HG02885 (cell line): Measurements from ENCODE around the gene LILRA2.
"Not testable (repeated sequence)": the region's sequence is repeated elsewhere in the genome, so short reads cannot be mapped to it uniquely, and the experiment has no call there.

Experiments
- ATAC-seq: cut with Tn5 transposase; IDR thresholded peaks from one replicate; pipeline ENCODE4 v1.9.1; 2021; ENCODE audit warnings: mild to moderate bottlenecking; ENCODE audit not compliant: unreplicated experiment, poor library complexity

The LILRA2 gene

DNA sequence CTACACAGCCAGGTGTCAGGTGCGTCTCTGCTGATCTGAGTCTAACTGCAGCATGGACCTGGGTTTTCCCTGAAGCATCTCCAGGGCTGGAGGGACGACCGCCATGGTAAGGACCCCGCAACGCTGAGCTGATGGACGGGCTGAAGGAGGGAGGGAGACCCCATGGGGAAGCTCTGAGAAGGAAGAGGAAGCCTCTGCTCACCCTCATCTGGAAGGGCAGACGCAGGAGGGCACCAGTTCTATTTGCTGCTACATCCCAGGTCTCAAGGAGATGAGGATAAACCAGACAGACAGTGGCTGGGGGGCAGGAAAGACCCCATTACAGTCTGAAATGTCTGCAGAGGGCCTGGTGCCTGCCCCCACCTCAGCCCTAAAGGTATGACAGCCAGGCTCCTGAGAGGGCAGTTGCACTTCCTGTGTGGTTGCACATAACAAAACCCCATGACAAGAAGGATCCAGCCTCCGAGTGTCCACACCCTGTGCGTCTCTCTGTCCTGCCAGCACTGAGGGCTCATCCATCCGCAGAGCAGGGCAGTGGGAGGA, at the start of gene LILRA2:
Gene LILRA2, plus strand, starts transcription at position 461 of the 543 bp plus-strand sequence. CDS start 89 bp downstream, outside the sequence.
- no peak for ATAC-seq

DNA sequence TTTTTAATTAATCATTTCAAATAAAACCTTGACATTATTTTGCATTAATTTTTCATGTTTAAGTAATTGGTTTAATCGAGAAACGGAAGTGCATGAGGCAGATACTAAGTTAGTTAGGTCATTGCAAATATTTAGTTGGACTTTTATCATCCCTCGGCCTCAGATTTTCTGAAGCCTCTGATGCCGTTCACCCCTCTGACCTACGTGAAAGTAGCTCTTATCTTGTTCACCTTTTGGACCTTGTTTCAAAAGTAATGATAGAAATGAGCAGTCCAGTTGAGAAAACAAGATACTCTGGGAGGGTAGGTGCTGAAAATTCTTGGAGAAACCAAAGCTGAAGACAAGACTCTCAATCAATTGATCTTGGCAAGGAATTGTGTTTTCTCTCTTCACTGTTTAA, 48.0 kb upstream of the LILRA2 start:
- no peak for ATAC-seq

DNA sequence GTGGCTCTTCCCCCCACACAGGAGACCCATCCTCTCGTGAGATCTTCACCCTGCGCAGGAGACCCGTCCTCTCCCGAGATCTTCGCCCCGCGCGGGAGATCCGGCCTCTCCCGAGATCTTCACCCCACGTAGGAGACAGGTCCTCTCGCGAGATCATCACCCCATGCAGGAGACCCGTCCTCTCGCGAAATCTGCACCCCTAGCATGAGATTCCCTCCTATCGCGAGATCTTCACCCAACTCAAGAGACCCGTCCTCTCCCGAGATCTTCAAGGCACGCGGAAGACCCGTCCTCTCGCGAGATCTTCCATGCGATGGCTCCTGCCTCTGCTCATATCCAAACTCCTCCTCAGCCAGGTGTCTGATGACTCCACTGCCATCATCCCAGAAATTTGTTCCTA, 46.6 kb upstream of the LILRA2 start:
- ATAC-seq, result no peak

DNA sequence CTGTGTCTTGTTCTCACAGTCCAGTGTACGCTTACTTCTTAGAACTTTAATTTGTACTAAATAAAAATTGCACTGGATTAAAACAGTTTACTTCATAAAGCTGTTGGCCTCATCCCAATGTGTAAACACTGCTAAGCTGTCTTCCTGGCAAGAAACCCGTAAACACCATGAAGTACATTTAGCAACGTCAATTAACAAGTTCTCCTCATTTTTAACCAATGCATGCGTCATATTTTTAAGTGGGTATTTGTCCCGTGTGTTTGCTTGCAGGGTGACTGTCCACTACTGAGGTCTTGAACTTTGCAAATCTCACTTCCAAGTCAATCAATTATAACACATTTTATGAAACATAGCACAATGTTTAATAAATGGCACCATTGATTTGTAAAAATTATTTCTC, 42.7 kb upstream of the LILRA2 start:
- ATAC-seq, result no peak

DNA sequence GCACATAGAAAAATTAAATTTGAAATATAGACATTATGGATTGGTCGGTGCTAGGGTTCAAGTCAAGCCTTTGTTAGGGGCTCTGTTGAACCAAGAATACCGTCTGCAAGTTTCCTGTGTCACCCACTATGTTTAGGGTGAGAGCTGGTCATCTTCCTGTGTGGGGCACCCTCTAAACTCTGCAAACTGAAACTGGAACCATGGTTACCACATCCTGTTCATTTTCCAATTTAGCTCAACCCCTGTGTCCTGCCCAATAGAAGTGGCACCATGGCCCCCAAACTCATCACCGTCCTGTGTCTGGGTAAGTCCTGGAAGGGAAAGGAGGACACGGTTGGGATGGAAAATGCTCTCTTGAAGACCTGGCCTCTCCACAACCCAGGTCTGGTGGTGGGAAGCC, 41.1 kb upstream of the LILRA2 start:
- ATAC-seq, result peak; percentile 44

DNA sequence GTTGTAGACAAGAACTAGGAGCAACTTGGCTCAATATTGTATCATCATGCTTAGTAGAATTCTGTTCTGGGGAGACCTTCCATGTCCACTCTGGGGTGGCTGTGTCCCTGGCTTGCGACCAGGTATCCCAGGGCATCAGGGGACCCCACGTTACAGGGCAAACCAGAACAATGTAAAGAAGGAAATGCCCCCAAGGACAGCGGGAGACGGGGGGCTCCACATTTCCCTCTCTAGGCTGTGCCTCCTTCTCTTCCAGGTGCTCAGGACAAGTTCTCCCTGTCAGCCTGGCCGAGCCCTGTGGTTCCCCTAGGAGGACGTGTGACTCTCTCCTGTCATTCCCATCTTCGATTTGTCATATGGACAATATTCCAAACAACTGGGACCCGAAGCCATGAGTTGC, 40.1 kb upstream of the LILRA2 start:
- ATAC-seq, result no peak

DNA sequence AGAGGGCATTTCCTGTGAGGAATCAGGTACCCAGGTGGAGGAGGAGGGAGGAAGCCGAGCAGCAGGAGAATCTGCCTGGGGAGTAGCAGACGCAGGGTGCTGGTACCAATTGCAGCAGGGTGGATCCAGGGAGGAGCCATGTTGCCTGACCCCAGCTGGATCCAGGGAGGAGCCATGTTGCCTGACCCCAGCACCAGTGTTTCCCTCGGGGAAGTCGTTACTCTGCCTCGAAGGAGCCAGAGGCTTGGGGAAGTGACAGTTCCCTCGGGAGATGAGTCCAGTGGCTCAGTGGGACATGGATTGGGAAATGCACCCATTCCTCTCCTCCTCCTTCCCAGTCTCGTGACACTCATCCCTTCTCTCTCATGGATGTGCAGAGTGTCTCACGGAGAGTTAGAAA, 39.4 kb upstream of the LILRA2 start:
- no peak for ATAC-seq

DNA sequence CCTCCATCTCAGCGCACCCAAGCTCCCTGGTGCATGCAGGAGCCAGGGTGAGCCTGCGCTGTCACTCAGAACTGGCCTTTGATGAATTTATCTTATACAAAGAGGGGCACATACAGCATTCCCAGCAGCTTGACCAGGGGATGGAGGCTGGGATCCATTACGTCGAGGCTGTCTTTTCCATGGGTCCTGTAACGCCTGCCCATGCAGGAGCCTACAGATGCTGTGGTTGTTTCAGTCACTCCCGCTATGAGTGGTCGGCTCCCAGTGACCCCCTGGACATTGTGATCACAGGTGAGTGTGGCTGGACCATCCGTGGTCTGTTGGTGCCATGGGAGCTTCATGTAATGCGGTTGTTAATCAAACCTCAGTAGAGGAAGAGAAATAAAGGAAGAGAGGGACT, 38.0 kb upstream of the LILRA2 start:
- ATAC-seq, result no peak

DNA sequence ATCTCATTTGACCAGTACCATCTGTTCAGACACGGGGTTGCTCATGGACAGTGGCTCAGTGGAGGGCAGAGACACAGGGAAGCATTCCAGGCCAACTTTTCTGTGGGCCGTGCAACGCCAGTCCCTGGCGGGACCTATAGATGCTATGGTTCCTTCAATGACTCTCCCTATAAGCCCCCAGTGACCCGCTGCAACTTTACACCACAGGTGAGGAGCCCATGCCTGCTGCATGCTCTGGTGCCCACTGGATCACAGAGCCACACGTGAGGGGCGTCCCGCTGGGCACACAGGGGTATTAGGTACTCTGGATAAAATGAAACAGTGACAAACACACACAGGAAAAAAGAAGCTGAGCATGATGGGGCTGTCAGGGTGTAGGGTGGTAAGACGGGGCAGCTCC, 36.6 kb upstream of the LILRA2 start:
- no peak for ATAC-seq

DNA sequence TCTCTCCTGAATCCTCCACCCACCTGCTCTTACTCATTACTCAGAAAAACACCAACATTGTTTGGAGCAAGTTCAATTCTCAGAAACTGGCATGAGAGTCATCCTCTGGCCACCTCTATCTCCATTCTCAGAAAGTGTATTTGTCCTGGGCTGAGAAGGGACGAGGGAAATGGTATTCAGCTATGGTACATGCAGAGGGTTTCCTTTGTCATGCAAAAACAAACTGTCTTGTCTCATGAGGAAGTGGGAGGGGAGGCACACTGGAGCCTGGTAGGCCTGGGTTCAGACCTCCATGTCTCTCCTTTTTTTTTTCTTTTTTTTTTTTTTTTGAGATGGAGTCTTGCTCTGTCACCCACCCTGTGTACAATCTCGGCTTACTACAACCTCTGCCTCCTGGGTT, 31.9 kb upstream of the LILRA2 start:
- no peak for ATAC-seq

DNA sequence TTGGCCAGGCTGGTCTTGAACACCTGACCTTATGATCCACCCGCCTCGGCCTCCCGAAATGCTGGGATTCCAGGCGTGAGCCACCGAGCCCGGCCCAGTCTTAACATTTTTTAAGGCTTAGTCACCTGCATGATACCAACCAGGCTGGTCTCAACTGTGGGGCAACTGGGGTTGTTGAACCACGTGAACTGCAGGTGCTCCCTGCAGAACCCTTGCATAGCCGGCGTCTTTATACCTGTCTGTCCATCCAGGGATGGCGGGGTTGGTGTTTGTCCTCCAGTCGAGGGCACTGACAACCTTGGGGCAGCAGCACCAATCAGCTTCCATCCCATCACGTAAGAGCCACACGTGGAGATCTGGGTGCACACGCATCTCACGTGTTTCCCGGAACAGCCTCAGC, 24.8 kb upstream of the LILRA2 start:
- no peak for ATAC-seq

DNA sequence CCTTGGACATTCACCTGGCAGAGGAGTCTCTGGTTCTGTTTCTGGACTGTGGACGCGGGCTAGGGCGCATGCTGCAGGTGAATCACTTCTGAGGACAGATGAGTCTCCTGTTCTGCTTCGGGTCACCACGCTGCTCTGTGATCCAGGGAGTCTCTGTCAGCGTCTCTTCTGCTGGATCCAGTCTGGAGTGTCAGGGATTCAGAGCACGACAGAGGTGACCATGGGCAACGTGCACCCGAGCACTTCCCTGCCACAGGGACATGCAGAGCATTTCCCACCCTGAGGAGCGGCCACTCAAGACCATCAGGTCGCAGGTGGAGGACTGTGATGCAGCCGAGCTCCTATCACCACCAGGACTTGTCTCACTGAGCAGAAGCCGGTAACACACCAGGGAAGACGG, 24.4 kb upstream of the LILRA2 start:
- ATAC-seq, result no peak

DNA sequence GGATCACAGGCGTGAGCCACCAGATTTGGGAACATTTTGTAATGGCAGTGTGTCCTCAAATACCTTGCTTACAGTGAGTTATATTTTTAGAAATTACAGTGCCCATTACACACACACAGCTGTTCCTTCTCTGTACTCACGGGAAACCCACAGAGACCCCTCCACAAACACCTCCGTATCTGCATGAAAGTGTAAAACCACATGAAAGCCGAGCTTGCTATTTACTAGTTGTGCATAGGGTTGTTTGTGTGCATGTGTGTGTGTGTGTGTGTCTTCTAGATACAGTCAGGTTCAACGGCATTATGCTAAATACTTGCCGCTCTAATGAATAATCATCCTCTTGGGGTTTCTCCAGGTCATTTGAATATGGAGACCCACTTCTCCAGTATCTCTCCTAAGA, 22.3 kb upstream of the LILRA2 start:
- ATAC-seq, result no peak

DNA sequence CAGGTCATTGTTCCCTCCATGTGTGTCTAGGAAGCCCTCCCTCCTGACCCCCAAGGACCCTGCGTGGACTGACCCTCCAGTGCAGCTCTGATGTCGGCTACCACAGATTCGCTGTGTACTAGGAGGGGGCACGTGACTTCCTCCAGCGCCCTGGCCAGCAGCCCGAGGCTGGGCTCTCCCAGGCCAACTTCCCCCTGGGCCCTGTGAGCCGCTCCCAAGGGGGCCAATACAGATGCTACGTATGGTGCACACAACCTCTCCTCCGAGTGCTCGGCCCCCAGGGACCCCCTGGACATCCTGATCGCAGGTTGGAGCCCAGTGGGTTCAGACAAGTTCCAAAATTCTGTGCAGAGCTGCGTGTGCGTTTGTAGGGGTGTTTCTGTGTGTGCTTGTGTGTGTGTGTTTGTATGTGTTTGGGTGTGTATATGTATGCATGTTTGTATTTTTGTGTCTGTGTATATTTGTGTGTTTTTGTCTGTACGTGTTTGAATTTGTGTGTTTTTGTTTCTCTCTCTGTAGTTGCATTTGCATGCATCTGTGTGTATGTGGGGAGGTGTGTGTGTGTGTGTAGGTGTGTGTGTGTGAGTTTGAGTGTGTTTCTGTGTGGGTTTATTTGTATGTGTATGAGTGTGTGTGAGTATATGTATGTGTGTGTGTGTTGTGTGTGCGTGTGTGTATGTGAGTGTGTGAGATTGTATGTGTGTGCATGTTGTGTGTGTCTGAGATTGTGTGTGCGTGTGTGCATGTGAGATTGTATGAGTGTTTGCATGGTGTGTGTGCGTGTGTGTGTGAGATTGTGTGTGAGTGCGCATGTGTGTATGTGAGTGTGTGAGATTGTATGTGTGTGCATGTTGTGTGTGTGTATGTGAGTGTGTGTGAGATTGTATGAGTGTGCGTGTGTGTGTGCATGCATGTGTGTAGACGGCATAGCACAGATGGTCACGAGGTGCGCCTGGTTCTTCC, 21.4 kb upstream of the LILRA2 start:
- no peak for ATAC-seq

DNA sequence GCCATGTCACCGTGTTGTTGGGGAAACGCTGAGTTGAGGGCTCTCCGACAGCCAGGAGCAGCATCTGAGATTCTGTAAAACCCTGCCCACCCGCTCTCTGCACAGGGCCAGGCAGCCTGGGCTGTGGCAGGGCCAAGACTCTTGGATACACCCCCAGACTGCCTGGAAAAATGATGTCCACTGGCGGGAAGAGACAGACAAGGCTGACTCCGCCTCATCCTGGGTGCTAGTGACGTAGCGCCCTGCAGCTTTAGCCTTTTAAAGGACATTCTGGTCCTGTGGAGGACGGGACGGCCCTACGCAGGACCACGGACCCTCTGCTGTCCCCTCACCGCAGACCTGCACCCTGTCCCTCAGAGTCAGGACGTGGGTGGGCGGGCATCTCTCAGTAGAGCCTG, 20.7 kb upstream of the LILRA2 start:
- ATAC-seq, result no peak

DNA sequence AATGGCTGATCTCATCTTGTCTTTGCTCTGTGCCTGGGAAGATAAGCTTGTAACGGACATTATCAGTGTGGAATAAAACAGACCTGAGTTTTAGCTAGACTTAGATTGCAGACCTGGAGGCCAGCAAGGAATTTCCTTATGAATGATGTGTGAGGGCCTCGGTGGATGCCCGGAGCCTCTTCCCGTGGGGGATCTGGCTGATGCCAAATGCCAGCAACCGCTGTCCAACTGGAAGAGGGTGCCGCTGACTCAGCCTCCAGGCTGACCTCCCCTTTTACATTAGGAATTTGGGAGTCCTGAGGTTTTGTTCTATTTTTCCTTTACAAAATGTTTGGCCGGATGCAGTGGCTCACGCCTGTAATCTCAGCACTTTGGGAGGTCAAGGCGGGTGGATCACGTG, 19.6 kb upstream of the LILRA2 start:
- no peak for ATAC-seq

DNA sequence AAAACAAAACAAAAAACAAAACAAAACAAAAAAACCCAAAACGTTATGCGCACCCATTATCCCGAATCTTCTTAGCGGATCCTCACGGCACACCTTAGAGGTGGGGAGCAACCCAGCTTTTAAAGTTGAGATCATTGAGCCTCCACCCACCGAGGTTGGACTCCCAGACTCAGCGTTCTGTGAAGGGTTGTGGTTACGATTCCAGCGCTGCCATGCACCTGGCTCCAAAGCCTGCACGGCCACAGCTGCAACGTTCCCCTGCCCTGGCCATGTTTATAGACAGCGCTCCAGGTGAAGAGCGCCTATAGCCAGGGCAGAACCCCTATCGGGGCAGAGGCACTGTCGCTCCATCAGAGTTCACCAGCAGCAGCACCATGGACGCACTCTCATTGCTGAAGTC, 18.7 kb upstream of the LILRA2 start:
- no peak for ATAC-seq

DNA sequence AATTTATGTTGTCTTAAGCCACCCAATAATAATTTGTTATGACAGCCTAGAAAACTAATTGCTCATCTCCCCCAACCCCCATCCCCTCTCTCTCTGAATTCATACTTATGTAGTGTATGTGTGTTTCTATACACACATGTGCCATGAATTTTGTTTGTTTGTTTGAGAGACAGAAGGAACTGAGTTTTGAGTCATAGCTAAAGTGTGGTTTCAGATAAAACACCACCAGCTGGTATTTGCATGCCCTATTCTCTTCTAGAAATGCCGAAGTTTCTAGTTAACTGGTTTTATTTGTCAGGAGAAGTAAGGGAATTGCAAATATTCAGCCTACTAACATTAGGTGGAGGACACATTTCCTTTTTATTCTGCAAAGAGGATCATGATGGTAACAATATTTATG, 17.4 kb upstream of the LILRA2 start:
- no peak for ATAC-seq

DNA sequence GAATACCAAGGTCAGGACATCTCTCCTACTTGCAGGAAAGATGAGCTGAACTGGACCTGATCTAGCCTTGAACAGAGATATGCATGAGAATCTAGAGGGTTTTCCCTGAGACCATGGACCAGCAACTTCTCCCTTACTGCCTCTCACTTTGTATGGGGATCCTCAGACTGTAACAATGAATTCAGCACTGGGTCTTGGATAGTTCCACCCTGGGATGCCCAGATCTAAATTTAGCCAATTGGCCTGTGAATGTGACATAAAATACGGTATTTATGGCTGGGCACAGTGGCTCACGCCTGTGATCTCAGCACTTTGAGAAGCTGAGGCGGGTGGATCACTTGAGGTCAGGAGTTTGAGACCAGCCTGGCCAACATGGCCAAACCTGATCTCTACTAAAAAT, 15.3 kb upstream of the LILRA2 start:
- no peak for ATAC-seq

DNA sequence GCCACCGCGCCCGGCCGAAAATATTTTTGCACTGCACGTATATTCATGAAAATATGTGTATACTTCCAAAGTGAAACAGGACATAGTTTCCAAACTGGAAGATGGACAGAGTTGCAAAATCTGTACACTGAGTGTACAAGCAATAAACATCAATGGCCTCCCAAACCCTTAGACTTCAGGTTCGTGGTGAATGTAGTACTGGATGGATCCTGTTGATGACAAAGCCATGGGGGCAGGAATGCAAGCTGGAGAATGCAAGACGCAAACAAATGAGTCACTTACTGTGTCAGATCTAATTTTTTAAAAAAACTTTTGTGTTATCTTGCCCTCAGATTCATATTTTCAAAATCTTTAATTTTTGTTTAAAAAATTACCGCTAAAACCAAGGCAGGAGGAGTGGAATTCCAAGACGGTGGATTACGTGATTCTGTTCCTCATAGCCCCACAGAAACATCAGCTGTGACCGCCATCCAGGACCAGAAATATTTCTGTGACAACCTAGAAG, 12.7 kb upstream of the LILRA2 start:
- ATAC-seq, result no peak

DNA sequence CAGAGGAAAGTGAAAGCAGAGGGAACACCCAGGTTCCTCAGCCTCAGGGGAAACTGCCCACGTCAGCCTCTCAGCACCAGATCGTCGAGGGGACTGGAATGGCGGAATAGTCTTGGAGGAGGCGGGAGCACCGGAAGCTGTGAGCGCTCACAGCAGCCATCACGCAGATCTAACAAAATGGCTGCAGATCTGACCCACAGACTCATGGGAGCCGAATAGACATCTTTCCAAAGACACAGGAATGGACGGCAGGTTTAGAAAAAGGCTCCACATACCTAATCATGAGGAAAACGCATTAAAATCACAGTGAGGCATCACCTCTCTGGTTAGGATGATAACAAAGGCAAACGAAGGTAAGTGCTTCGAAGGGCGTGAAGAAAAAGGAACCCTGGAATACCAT, 11.8 kb upstream of the LILRA2 start:
- no peak for ATAC-seq

DNA sequence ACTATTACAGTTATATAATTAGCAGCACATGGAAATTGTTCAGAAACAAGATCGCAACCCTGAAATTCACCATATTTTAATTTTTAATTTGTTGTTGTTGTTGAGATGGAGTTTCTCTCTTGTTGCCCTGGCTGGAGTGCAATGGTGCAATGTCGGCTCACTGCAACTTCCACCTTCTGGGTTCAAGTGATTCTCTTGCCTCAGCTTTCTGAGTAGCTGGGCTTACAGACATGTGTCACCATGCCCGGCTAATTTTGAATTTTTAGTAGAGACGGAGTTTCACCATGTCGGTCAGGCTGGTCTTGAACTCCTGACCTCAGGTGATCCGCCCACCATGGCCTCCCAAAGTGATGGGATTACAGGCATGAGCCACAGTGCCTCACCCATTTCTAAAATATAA, 10.4 kb upstream of the LILRA2 start:
- not testable (repeated sequence) for ATAC-seq
